OCI-LY3 (cell line): ENCODE measurements around the gene STK32A.

Experiments
- H2AFZ ChIP-seq: fragments of 200-600, 300-600 bp; shearing (Covaris generic); 2 replicates; pipeline ENCODE4 v1.6.0; 2014; ENCODE audit warnings: antibody characterized with exemption, low read depth, low read length
- H3K27ac ChIP-seq: fragments of 200-600, 300-600 bp; sonication (generic); 2 replicates; pipeline ENCODE4 v1.5.1; 2014; ENCODE audit warnings: mild to moderate bottlenecking, low read length, moderate library complexity, mixed read lengths
- H3K27me3 ChIP-seq: fragments of 200-600, 300-600 bp; sonication (generic); 2 replicates; pipeline ENCODE4 v1.6.1; 2014; ENCODE audit warnings: low read depth, low read length, mixed read lengths
- H3K36me3 ChIP-seq: fragments of 200-600, 300-600 bp; sonication (generic); replicated peaks from 2 replicates; pipeline ENCODE3; 2014; ENCODE audit warnings: low read depth, low read length, mixed read lengths
- H3K4me1 ChIP-seq: fragments of 300-600, 200-600 bp; sonication (generic); 2 replicates; pipeline ENCODE4 v1.6.1; 2014; ENCODE audit warnings: low read length, mixed read lengths
- H3K4me2 ChIP-seq: fragments of 200-600, 300-600 bp; sonication (generic); 2 replicates; pipeline ENCODE4 v1.6.1; 2014; ENCODE audit warnings: low read length, mixed read lengths
- H3K4me3 ChIP-seq: fragments of 300-600, 200-600 bp; sonication (generic); 2 replicates; pipeline ENCODE4 v1.5.1; 2014; ENCODE audit warnings: antibody characterized with exemption, mild to moderate bottlenecking, low read length, moderate library complexity
- H3K79me2 ChIP-seq: fragments of 300-600, 200-600 bp; shearing (Covaris generic); 2 replicates; pipeline ENCODE4 v1.6.1; 2014; ENCODE audit warnings: mild to moderate bottlenecking, low read length, mixed read lengths
- H3K9ac ChIP-seq: fragments of 300-600, 200-600 bp; shearing (Covaris generic); 2 replicates; pipeline ENCODE4 v1.6.0; 2014; ENCODE audit warnings: mild to moderate bottlenecking, low read length, moderate library complexity
- H3K9me3 ChIP-seq: fragments of 200-600, 300-600 bp; shearing (Covaris generic); 2 replicates; pipeline ENCODE4 v1.6.1; 2014; ENCODE audit warnings: low read length, mixed read lengths; ENCODE audit not compliant: insufficient read depth
- H4K20me1 ChIP-seq: fragments of 200-600, 300-600 bp; sonication (generic); 2 replicates; pipeline ENCODE4 v1.6.1; 2016; ENCODE audit warnings: low read length, mixed read lengths; ENCODE audit not compliant: insufficient read depth
- EZH2phosphoT487 ChIP-seq: fragments of 200-600 bp; shearing (Covaris generic); IDR thresholded peaks from 2 replicates; pipeline ENCODE4 v1.6.1; 2018; ENCODE audit warnings: antibody characterized with exemption, mixed run types, low read depth
- TF ChIP-seq, protein P1 (sequence below): fragments of 200-600, 300-600 bp; sonication (generic); IDR thresholded peaks from 2 replicates; pipeline ENCODE4 v1.5.1; 2014; ENCODE audit warnings: antibody characterized with exemption, low read length, low read depth

Gene STK32A

DNA sequence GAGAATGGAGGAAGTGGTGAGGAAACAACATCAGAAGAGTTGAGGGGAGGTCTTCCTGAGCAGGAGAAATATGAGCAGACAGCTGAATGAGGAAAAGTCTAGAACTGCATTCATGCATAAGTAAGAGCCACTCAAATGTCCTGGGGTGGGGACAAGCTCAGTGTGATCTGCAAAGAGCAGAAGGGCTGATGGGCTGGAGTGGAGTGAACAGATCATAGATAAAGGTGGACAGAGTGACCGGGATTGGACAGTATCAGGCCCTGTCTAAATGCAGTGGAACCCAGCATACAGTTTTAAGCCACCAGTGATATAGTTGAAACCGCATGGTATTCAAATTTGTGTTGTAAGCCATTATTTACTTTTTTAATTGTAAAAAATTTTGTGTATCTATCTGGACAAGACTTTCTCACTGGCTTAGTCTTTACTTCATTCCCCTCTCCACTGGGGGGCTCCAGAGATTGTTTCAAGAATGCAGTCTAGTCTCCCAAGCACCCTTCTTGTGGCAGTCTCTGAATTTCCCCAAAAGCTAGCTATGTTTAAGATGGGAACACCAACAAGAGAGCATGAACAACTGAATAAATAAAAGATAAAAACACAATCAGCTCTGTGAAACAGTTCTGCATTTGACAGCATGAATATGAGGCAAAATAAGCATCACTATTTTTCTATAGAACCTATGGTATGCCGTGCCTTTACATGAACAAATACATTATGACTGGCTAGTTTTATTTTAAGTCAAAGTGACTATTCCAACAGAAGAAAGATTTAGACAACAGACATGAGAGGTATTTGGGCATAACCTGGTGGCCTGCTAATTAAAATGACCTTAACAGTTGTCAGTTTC is 10.7 kb upstream of the STK32A start:
- Histone ChIP-seq H3K9ac (no peak overlapping the region), H3K27ac (no peak overlapping the region)
- TF ChIP-seq, protein P1, sequence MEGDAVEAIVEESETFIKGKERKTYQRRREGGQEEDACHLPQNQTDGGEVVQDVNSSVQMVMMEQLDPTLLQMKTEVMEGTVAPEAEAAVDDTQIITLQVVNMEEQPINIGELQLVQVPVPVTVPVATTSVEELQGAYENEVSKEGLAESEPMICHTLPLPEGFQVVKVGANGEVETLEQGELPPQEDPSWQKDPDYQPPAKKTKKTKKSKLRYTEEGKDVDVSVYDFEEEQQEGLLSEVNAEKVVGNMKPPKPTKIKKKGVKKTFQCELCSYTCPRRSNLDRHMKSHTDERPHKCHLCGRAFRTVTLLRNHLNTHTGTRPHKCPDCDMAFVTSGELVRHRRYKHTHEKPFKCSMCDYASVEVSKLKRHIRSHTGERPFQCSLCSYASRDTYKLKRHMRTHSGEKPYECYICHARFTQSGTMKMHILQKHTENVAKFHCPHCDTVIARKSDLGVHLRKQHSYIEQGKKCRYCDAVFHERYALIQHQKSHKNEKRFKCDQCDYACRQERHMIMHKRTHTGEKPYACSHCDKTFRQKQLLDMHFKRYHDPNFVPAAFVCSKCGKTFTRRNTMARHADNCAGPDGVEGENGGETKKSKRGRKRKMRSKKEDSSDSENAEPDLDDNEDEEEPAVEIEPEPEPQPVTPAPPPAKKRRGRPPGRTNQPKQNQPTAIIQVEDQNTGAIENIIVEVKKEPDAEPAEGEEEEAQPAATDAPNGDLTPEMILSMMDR = peak; percentile 47
- TF ChIP-seq EZH2phosphoT487 = no peak

DNA sequence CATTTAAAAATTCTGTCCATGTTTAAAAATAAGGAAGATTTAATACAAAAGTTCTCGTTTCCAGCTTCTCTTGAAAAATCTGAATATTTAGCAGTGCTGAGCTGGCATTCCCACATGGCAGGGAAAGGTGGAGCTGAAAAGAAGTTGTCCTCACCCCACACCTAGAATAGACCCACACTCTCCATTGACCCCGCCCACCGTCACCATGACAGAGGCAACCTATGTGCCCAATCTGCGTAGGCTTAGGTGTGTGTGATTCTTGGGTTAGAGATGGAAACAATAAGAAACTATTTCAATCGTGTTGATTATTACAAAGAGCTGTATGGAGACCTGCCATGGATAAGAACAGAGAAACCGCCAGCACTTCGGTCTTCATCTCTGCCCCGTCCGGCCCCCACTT is 8.9 kb upstream of the STK32A start:
- H3K36me3 ChIP-seq = no peaks in the 10 kb centered on the region
- H3K4me3 ChIP-seq = no peak overlapping the region
- no peak overlapping the region for H3K27ac ChIP-seq
- no peaks in the 10 kb centered on the region for H3K27me3 ChIP-seq
- H3K4me2 ChIP-seq = no peak overlapping the region
- no peak overlapping the region for H2AFZ ChIP-seq
- H3K9me3 ChIP-seq = no peaks in the 10 kb centered on the region
- no peaks in the 10 kb centered on the region for H3K79me2 ChIP-seq
- no peaks in the 10 kb centered on the region for H3K4me1 ChIP-seq
- no peaks in the 10 kb centered on the region for H4K20me1 ChIP-seq
- TF ChIP-seq, protein P1 = no peak
- no peak for TF ChIP-seq EZH2phosphoT487
- H3K9ac ChIP-seq = no peak overlapping the region

More for the DNA sequence above, 10.7 kb upstream of the STK32A start:
- Histone ChIP-seq H3K36me3 (no peaks in the 10 kb centered on the region), H3K9me3 (no peaks in the 10 kb centered on the region), H3K27me3 (no peaks in the 10 kb centered on the region), H3K4me1 (no peaks in the 10 kb centered on the region), H3K4me2 (no peak overlapping the region), H3K79me2 (no peaks in the 10 kb centered on the region), H4K20me1 (no peaks in the 10 kb centered on the region), H3K4me3 (no peak overlapping the region), H2AFZ (no peak overlapping the region)

DNA sequence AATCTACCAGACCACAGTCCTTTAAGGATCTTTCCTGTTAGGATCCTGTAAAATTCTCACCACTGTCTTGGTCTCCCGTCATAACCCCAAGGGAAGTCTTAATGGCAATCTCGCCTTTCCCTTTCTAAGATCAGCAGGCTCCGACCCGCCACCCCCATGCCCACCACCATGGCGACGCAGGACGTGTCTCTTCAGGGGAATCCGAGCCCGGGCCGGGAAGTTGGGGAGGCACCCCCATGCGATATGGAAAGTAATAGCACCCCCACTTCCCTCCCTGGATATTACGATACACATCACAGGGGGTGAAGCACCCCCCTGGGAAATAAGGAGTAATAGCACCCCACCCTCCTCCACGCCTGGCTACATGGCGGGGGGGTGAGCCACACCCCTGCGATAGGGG is 8.3 kb upstream of the STK32A start:
- H3K4me2 ChIP-seq = no peak overlapping the region
- no peak overlapping the region for H3K4me3 ChIP-seq
- no peaks in the 10 kb centered on the region for H3K9me3 ChIP-seq
- H3K4me1 ChIP-seq = no peaks in the 10 kb centered on the region
- H4K20me1 ChIP-seq = no peaks in the 10 kb centered on the region
- no peak overlapping the region for H3K27ac ChIP-seq
- H2AFZ ChIP-seq = no peak overlapping the region
- no peaks in the 10 kb centered on the region for H3K79me2 ChIP-seq
- TF ChIP-seq EZH2phosphoT487 = no peak
- TF ChIP-seq, protein P1 = no peak
- H3K27me3 ChIP-seq = no peaks in the 10 kb centered on the region
- no peak overlapping the region for H3K9ac ChIP-seq
- no peaks in the 10 kb centered on the region for H3K36me3 ChIP-seq

DNA sequence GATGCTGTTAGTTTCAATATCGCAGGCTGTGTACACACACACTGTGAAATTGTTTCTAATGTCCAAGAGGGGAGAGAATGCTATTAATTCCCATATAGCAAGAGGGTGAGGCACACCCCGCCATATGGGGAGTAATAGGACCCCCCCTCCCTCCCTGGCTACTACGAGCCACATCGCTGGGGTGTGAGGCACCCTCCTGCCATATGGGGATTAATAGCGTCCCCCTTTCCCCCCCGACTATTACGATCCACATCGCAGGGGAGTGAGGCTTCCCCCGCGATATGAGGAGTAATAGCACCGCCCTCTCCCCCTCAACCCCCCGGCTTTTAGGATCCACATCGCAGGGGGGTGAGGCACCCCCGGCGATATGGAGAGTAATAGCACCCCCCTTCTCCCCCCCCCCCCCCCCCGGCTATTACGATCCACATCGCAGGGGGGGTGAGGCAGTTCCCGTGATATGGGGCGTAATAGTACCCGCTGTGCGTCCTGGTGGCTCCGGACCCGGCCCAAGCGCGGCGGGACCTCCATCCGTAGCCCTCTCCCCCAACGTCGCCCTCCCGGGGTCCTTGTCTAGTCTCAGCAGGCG is 494 bp upstream of the STK32A start:
- Histone ChIP-seq H3K36me3 (no peaks in the 10 kb centered on the region), H2AFZ (no peak overlapping the region), H3K79me2 (no peaks in the 10 kb centered on the region), H3K4me3 (no peak overlapping the region), H3K9me3 (no peaks in the 10 kb centered on the region), H3K4me1 (no peaks in the 10 kb centered on the region), H3K4me2 (no peak overlapping the region), H3K9ac (no peak overlapping the region), H3K27ac (no peak overlapping the region), H3K27me3 (no peaks in the 10 kb centered on the region), H4K20me1 (no peaks in the 10 kb centered on the region)
- no peak for TF ChIP-seq EZH2phosphoT487
- TF ChIP-seq, protein P1 = no peak
